ENCODE data around the gene LRRK2. TPM values are rescaled to one million over a fixed set of nuclear protein-coding genes. Genes with fewer than 3 reads are reported as not detected.

Gene LRRK2
- total RNA-seq, 4 donors from 2014 or later, result 4.5 to 10.7 (median 6.2) TPM

GRCh38 chr12:40227447-40227846, 2.6 kb downstream of the LRRK2 start:
- Histone ChIP-seq H3K4me3 (no peak overlapping the region), H3K36me3 (peaks cover 0 to 6% of the 10 kb centered on the region in 2 donors), H3K27ac (no peak overlapping the region), H3K9me3 (no peaks in the 10 kb centered on the region), H3K27me3 (no peaks in the 10 kb centered on the region), H3K4me1 (peaks cover 11 to 23% of the 10 kb centered on the region in 2 donors)
- DNase-seq (no peak), ATAC-seq (no peak)
- intact Hi-C loops (cut with DNase I; ENCODE audit: low total_unique reads), result loop anchor here (10.0 kb wide), 1 partner anchor 783 kb away; the partner anchor contains the start of gene KIF21A
- TF ChIP-seq POLR2A (IDR thresholded peaks at IDR 0.05), result no peak
- no peak for TF ChIP-seq CTCF (IDR thresholded peaks at IDR 0.05 in 4 of 5, conservative IDR thresholded peaks at IDR 0.05 in 1 of 5)
- in situ Hi-C loops (cut with MboI; ENCODE audit: low sequenced_read_pairs in 4 of 4), result loop anchor here in 1 of 4 donors (10.0 kb wide), 1 partner anchor 73 kb away; no protein-coding TSS in a partner anchor

- Histone ChIP-seq H3K9me3 (no peaks in the 10 kb centered on the region), H3K4me1 (peaks cover 11 to 16% of the 10 kb centered on the region in 2 donors), H3K27ac (no peak overlapping the region), H3K36me3 (peaks cover 3 to 19% of the 10 kb centered on the region in 2 donors), H3K27me3 (no peaks in the 10 kb centered on the region), H3K4me3 (no peak overlapping the region)
- in situ Hi-C loops (cut with MboI; ENCODE audit: low sequenced_read_pairs in 4 of 4) (loop anchor here in 1 of 4 donors (10.0 kb wide), 1 partner anchor 74 kb away; no protein-coding TSS in a partner anchor), intact Hi-C loops (cut with DNase I; ENCODE audit: low total_unique reads) (loop anchor here (10.0 kb wide), 1 partner anchor 784 kb away; the partner anchor contains the start of gene KIF21A)
- no peak for TF ChIP-seq CTCF (IDR thresholded peaks at IDR 0.05 in 4 of 5, conservative IDR thresholded peaks at IDR 0.05 in 1 of 5)
- TF ChIP-seq POLR2A (IDR thresholded peaks at IDR 0.05), result no peak
- ATAC-seq, result no peak
- DNase-seq, result no peak
Measured at GRCh38 chr12:40228727-40229126, 3.9 kb downstream of the LRRK2 start.

GRCh38 chr12:40229690-40230651, 5.2 kb downstream of the LRRK2 start:
- Histone ChIP-seq H3K27ac (no peak overlapping the region), H3K27me3 (no peaks in the 10 kb centered on the region), H3K9me3 (no peaks in the 10 kb centered on the region), H3K4me1 (peaks cover 11% of the 10 kb centered on the region in 2 donors), H3K4me3 (no peak overlapping the region), H3K36me3 (peaks cover 3 to 20% of the 10 kb centered on the region in 2 donors)
- in situ Hi-C loops (cut with MboI; ENCODE audit: low sequenced_read_pairs in 4 of 4), result loop anchor here in 1 of 4 donors (10.0 kb wide), 1 partner anchor 75 kb away; no protein-coding TSS in a partner anchor
- DNase-seq, result no peak
- no peak for ATAC-seq
- intact Hi-C loops (cut with DNase I; ENCODE audit: low total_unique reads), result loop anchor here (10.0 kb wide), 1 partner anchor 785 kb away; the partner anchor contains the start of gene KIF21A
- TF ChIP-seq CTCF (IDR thresholded peaks at IDR 0.05 in 4 of 5, conservative IDR thresholded peaks at IDR 0.05 in 1 of 5), result no peak
- no peak for TF ChIP-seq POLR2A (IDR thresholded peaks at IDR 0.05)

- TF ChIP-seq CTCF (IDR thresholded peaks at IDR 0.05 in 4 of 5, conservative IDR thresholded peaks at IDR 0.05 in 1 of 5) (no peak), POLR2A (IDR thresholded peaks at IDR 0.05) (no peak)
- in situ Hi-C loops (cut with MboI; ENCODE audit: low sequenced_read_pairs in 4 of 4), result no loop called here
- peaks cover 3 to 20% of the 10 kb centered on the region in 2 donors for H3K36me3 ChIP-seq
- no peak overlapping the region for H3K4me3 ChIP-seq
- ATAC-seq, result no peak
- no peaks in the 10 kb centered on the region for H3K27me3 ChIP-seq
- intact Hi-C loops (cut with DNase I; ENCODE audit: low total_unique reads), result no loop called here
- H3K27ac ChIP-seq, result no peak overlapping the region
- no peak for DNase-seq
- no peaks in the 10 kb centered on the region for H3K9me3 ChIP-seq
- no peaks in the 10 kb centered on the region for H3K4me1 ChIP-seq
Measured at GRCh38 chr12:40232602-40233001, 7.8 kb downstream of the LRRK2 start.

All from gastrocnemius medialis (tissue), 4 donors.